Right lobe of liver (tissue), 6 donors: ENCODE measurements around the gene E2F2. TPM values are rescaled to one million over a fixed set of nuclear protein-coding genes. Genes with fewer than 3 reads are reported as not detected.

ENCODE experiments used
- ATAC-seq, 4 donors: fragments of 200-7000 bp; cut with Tn5 transposase; one replicate each; pipeline ENCODE4 v1.9.1; 2020; ENCODE audit warnings: mild to moderate bottlenecking in 4 of 4, moderate library complexity in 4 of 4
- DNase-seq, 3 donors: peaks; one replicate each; pipeline ENCODE4 v3.0.0-alpha.2; 2020
- H3K27ac ChIP-seq, 3 donors: fragments of 200-600 bp; one replicate each; pipeline ENCODE4 v1.8.0; 2022
- H3K27me3 ChIP-seq, 2 donors: fragments of 200-600 bp; one replicate each; pipeline ENCODE4 v1.8.0; 2022
- H3K36me3 ChIP-seq, 4 donors: fragments of 200-600 bp; sonication (generic) in 1 of 4; one replicate each; pipeline versions ENCODE4 v1.5.1 to v1.8.0; 2017 to 2022; ENCODE audit warnings: control low read depth in 1 of 4
- H3K4me1 ChIP-seq, 4 donors: fragments of 200-600 bp; sonication (generic) in 1 of 4; one replicate each; pipeline versions ENCODE4 v1.5.1 to v1.8.0; 2017 to 2022; ENCODE audit warnings: control low read depth in 1 of 4
- H3K4me3 ChIP-seq, 3 donors: fragments of 200-600 bp; one replicate each; pipeline ENCODE4 v1.8.0; 2022
- H3K9me3 ChIP-seq, 4 donors: fragments of 200-600 bp; sonication (generic) in 1 of 4; one replicate each; pipeline versions ENCODE4 v1.5.1 to v1.8.0; 2017 to 2022; ENCODE audit warnings: control low read depth in 1 of 4
- POLR2A ChIP-seq: fragments of 450-650 bp; IDR thresholded peaks from one replicate; pipeline ENCODE4 v1.6.1; 2017; ENCODE audit warnings: antibody characterized with exemption, mild to moderate bottlenecking
- WGBS: methylation state at CpG from one replicate; pipeline ENCODE4 v1.1.6; 2018; ENCODE audit warnings: low coverage, low lambda C conversion rate; ENCODE audit not compliant: insufficient coverage; ENCODE audit errors: missing lambda C conversion rate; 5-methylcytosine and 5-hydroxymethylcytosine counted together
- intact Hi-C, 2 donors: fragments of 100-400 bp; cut with DNase I; formaldehyde crosslinking; loops; one replicate each; pipeline versions ENCODE4 v1.11.2 to v1.14.1; 2022
- total RNA-seq, 6 experiments: library from RNA; depleted of rRNA in 2 of 6; stranded (reverse); fragments of >200 nt in 2 of 6; fragmentation: NEBNext Ultra II Directional in 3 of 6; extraction: Animal tissue kit (Norgen Biotek cat#: 25700) in 3 of 6; gene quantifications; one replicate each; pipeline versions ENCODE4 v1.1.0 to v1.2.4, GENCODE V29; 2016 to 2023
- TF ChIP-seq, protein P1 (sequence below), 4 donors: fragments of 200-600 bp in 3 of 4; fragments of 450-650 bp in 1 of 4; IDR thresholded peaks; one replicate each; pipeline versions ENCODE4 v1.5.1 to v1.8.0; 2016 to 2022; ENCODE audit warnings: antibody characterized with exemption in 4 of 4, mild to moderate bottlenecking in 2 of 4
- donor health status: DM: no; HTN: yes; CAD: no.
- donor health status: DM: no; HTN: no; CAD: no.
- donor health status: DM: no; HTN: no; CAD: no.
- donor health status: DM: no; HTN: yes; CAD: no.
- donor health status: DM: no; HTN: yes; CAD: no.

The E2F2 gene
- total RNA-seq, 6 experiments from 2014 or later, result 0.18 to 1.2 (median 0.70) TPM

DNA sequence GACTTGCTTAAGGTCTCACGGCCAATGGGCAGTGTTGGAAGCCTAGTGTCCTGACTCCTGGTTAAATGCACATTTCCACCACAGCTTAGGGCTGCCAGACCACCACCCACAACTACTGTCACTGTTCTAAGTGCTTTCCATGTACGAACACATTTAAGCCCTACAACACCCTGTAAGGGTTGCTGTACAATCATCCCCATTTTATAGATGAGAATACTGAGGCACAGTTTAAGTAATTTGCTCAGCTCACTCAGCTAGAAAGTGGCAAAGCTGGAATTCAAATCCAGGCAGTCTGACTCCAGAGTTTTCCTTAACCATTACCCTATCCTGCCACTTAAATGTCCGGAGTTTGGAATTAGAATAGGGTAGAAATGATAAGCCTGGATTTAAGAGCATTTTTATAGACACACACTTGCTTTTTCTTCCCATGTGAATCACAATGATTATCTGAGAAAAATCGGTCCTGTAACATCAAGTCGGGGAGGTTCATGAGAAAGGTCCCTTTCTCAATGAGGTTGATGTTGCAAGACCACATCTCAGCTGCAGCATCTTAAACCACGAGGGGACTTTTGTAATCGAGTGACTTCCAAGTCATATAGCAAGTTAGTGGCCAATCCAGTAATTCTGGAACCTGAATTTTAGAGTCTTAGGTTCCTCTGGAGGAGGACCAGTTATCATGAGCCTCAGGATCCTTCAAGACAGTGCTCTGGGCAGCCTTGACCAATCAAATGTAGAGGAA is 8.6 kb downstream of the E2F2 start:
- DNase-seq (no peak), ATAC-seq (no peak)
- TF ChIP-seq, protein P1, sequence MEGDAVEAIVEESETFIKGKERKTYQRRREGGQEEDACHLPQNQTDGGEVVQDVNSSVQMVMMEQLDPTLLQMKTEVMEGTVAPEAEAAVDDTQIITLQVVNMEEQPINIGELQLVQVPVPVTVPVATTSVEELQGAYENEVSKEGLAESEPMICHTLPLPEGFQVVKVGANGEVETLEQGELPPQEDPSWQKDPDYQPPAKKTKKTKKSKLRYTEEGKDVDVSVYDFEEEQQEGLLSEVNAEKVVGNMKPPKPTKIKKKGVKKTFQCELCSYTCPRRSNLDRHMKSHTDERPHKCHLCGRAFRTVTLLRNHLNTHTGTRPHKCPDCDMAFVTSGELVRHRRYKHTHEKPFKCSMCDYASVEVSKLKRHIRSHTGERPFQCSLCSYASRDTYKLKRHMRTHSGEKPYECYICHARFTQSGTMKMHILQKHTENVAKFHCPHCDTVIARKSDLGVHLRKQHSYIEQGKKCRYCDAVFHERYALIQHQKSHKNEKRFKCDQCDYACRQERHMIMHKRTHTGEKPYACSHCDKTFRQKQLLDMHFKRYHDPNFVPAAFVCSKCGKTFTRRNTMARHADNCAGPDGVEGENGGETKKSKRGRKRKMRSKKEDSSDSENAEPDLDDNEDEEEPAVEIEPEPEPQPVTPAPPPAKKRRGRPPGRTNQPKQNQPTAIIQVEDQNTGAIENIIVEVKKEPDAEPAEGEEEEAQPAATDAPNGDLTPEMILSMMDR (IDR thresholded peaks at IDR 0.05), result no peak
- TF ChIP-seq POLR2A, result no peak
- no peaks in the 10 kb centered on the region for H3K4me1 ChIP-seq
- H3K27ac ChIP-seq, result no peak overlapping the region
- 72% methylated on average over 6 of the region's 7 CpGs for WGBS
- intact Hi-C loops, result no loop called here
- no peaks in the 10 kb centered on the region for H3K27me3 ChIP-seq
- no peaks in the 10 kb centered on the region for H3K36me3 ChIP-seq
- H3K4me3 ChIP-seq, result no peak overlapping the region
- H3K9me3 ChIP-seq, result no peaks in the 10 kb centered on the region

- Histone ChIP-seq H3K9me3 (no peaks in the 10 kb centered on the region), H3K4me3 (no peak overlapping the region), H3K4me1 (no peaks in the 10 kb centered on the region), H3K27ac (no peak overlapping the region), H3K27me3 (no peaks in the 10 kb centered on the region), H3K36me3 (no peaks in the 10 kb centered on the region)
- TF ChIP-seq, protein P1 (IDR thresholded peaks at IDR 0.05), result no peak
- no peak for TF ChIP-seq POLR2A
- ATAC-seq, result no peak
- no peak for DNase-seq
- intact Hi-C loops, result no loop called here
- WGBS, result 94% methylated on average over 13 of the region's 16 CpGs
Measured at GRCh38 chr1:23521588-23521987, 9.4 kb downstream of the E2F2 start.

- WGBS, result 93% methylated on average over 7 of the region's 9 CpGs
- ATAC-seq (no peak), DNase-seq (no peak)
- Histone ChIP-seq H3K9me3 (no peaks in the 10 kb centered on the region), H3K36me3 (no peaks in the 10 kb centered on the region), H3K4me3 (no peak overlapping the region), H3K4me1 (no peaks in the 10 kb centered on the region), H3K27ac (no peak overlapping the region), H3K27me3 (no peaks in the 10 kb centered on the region)
- intact Hi-C loops, result no loop called here
- TF ChIP-seq POLR2A, result no peak
- TF ChIP-seq, protein P1 (IDR thresholded peaks at IDR 0.05), result no peak
Measured at GRCh38 chr1:23517581-23517980, 13.5 kb downstream of the E2F2 start.

GRCh38 chr1:23515905-23516304 is 15.1 kb downstream of the E2F2 start:
- intact Hi-C loops, result no loop called here
- no peaks in the 10 kb centered on the region for H3K27me3 ChIP-seq
- DNase-seq (no peak), ATAC-seq (no peak)
- no peak overlapping the region for H3K4me3 ChIP-seq
- H3K4me1 ChIP-seq, result no peaks in the 10 kb centered on the region
- TF ChIP-seq POLR2A, result no peak
- TF ChIP-seq, protein P1 (IDR thresholded peaks at IDR 0.05), result no peak
- WGBS, result 95% methylated on average over 3 of the region's 4 CpGs
- H3K27ac ChIP-seq, result no peak overlapping the region
- no peaks in the 10 kb centered on the region for H3K9me3 ChIP-seq
- H3K36me3 ChIP-seq, result no peaks in the 10 kb centered on the region
